ENCODE measurements around the gene CFDP1. TPM values are rescaled to one million over a fixed set of nuclear protein-coding genes. Genes with fewer than 3 reads are reported as not detected.
"Not testable (repeated sequence)": the region's sequence is repeated elsewhere in the genome, so short reads cannot be mapped to it uniquely, and the experiment has no call there.

The CFDP1 gene
- total RNA-seq, 2 experiments from 2014 or later, result 35.8 to 36.8 TPM

- peak within 1 kb of the TSS; percentile 96 for H3K4me3 Mint-ChIP-seq
- no peaks in the 10 kb centered on the region for H3K9me3 Mint-ChIP-seq
- peak; percentile 100 for DNase-seq
- no peaks in the 10 kb centered on the region for H3K27me3 Mint-ChIP-seq
- H3K4me1 Mint-ChIP-seq, result peaks cover 39% of the 10 kb centered on the region
- H3K27ac Mint-ChIP-seq, result peak within 1 kb of the TSS; percentile 91
- H3K36me3 Mint-ChIP-seq, result peaks cover 9% of the 10 kb centered on the region
Observed at GRCh38 chr16:75464122-75464918, 31.0 kb upstream of the CFDP1 start, which contains the start of gene TMEM170A. Gene TMEM170A, minus strand, starts transcription at chr16:75464689. Its CDS starts 89 bp downstream, at chr16:75464600.

- not testable (repeated sequence) for H3K36me3 Mint-ChIP-seq, H3K9me3 Mint-ChIP-seq, H3K27me3 Mint-ChIP-seq
- DNase-seq, result peak; percentile 39
- Mint-ChIP-seq H3K4me1 (peaks cover 41% of the 10 kb centered on the region), H3K4me3 (peak overlapping the region; percentile 96), H3K27ac (peak overlapping the region; percentile 91)
Observed at GRCh38 chr16:75463389-75464121, 30.3 kb upstream of the CFDP1 start.

- H3K27ac Mint-ChIP-seq, result peak overlapping the region; percentile 91
- H3K9me3 Mint-ChIP-seq, result no peaks in the 10 kb centered on the region
- H3K27me3 Mint-ChIP-seq, result no peaks in the 10 kb centered on the region
- peak overlapping the region; percentile 96 for H3K4me3 Mint-ChIP-seq
- H3K4me1 Mint-ChIP-seq, result peaks cover 45% of the 10 kb centered on the region
- no peak for DNase-seq
- H3K36me3 Mint-ChIP-seq, result peaks cover 9% of the 10 kb centered on the region
Observed at GRCh38 chr16:75462806-75463205, 29.5 kb upstream of the CFDP1 start.

- Mint-ChIP-seq H3K9me3 (no peaks in the 10 kb centered on the region), H3K4me3 (no peak overlapping the region), H3K4me1 (peaks cover 50% of the 10 kb centered on the region), H3K27ac (no peak overlapping the region), H3K36me3 (peaks cover 9% of the 10 kb centered on the region), H3K27me3 (no peaks in the 10 kb centered on the region)
- DNase-seq, result no peak
Observed at GRCh38 chr16:75461575-75461974, 28.3 kb upstream of the CFDP1 start.

- Mint-ChIP-seq H3K27me3 (no peaks in the 10 kb centered on the region), H3K4me3 (no peak overlapping the region), H3K36me3 (peaks cover 9% of the 10 kb centered on the region), H3K27ac (no peak overlapping the region), H3K9me3 (no peaks in the 10 kb centered on the region), H3K4me1 (peaks cover 51% of the 10 kb centered on the region)
- DNase-seq, result no peak
Observed at GRCh38 chr16:75460446-75460845, 27.1 kb upstream of the CFDP1 start.

- Mint-ChIP-seq H3K27ac (peak overlapping the region; percentile 55), H3K36me3 (peaks cover 9% of the 10 kb centered on the region), H3K4me3 (no peak overlapping the region), H3K27me3 (no peaks in the 10 kb centered on the region), H3K9me3 (no peaks in the 10 kb centered on the region), H3K4me1 (peaks cover 49% of the 10 kb centered on the region)
- no peak for DNase-seq
Observed at GRCh38 chr16:75459691-75460090, 26.4 kb upstream of the CFDP1 start.

- Mint-ChIP-seq H3K27me3 (no peaks in the 10 kb centered on the region), H3K4me1 (peaks cover 52% of the 10 kb centered on the region), H3K9me3 (no peaks in the 10 kb centered on the region)
Observed at GRCh38 chr16:75458439-75458838, 25.1 kb upstream of the CFDP1 start.

GRCh38 chr16:75458029-75458428 lies 24.7 kb upstream of the CFDP1 start:
- DNase-seq, result no peak
- Mint-ChIP-seq H3K9me3 (no peaks in the 10 kb centered on the region), H3K36me3 (peaks cover 9% of the 10 kb centered on the region), H3K4me1 (peaks cover 49% of the 10 kb centered on the region), H3K27me3 (no peaks in the 10 kb centered on the region), H3K27ac (no peak overlapping the region), H3K4me3 (no peak overlapping the region)

More at GRCh38 chr16:75458439-75458838, 25.1 kb upstream of the CFDP1 start:
- H3K4me3 Mint-ChIP-seq, result no peak overlapping the region
- no peak for DNase-seq
- peaks cover 9% of the 10 kb centered on the region for H3K36me3 Mint-ChIP-seq
- H3K27ac Mint-ChIP-seq, result no peak overlapping the region

- no peak overlapping the region for H3K27ac Mint-ChIP-seq
- no peak overlapping the region for H3K4me3 Mint-ChIP-seq
- H3K27me3 Mint-ChIP-seq, result no peaks in the 10 kb centered on the region
- DNase-seq, result no peak
- no peaks in the 10 kb centered on the region for H3K9me3 Mint-ChIP-seq
- H3K4me1 Mint-ChIP-seq, result peaks cover 46% of the 10 kb centered on the region
- H3K36me3 Mint-ChIP-seq, result peaks cover 9% of the 10 kb centered on the region
Observed at GRCh38 chr16:75457485-75458021, 24.2 kb upstream of the CFDP1 start.

GRCh38 chr16:75456971-75457370 lies 23.7 kb upstream of the CFDP1 start:
- peaks cover 41% of the 10 kb centered on the region for H3K4me1 Mint-ChIP-seq
- no peak overlapping the region for H3K4me3 Mint-ChIP-seq
- DNase-seq, result no peak
- H3K27me3 Mint-ChIP-seq, result no peaks in the 10 kb centered on the region
- peaks cover 9% of the 10 kb centered on the region for H3K36me3 Mint-ChIP-seq
- H3K9me3 Mint-ChIP-seq, result no peaks in the 10 kb centered on the region
- H3K27ac Mint-ChIP-seq, result no peak overlapping the region

- not testable (repeated sequence) for H3K36me3 Mint-ChIP-seq, H3K27ac Mint-ChIP-seq, H3K4me3 Mint-ChIP-seq, H3K9me3 Mint-ChIP-seq, H3K27me3 Mint-ChIP-seq, DNase-seq
- H3K4me1 Mint-ChIP-seq, result peaks cover 36% of the 10 kb centered on the region
Observed at GRCh38 chr16:75456486-75456885, 23.2 kb upstream of the CFDP1 start.

- no peaks in the 10 kb centered on the region for H3K27me3 Mint-ChIP-seq
- no peaks in the 10 kb centered on the region for H3K9me3 Mint-ChIP-seq
- H3K36me3 Mint-ChIP-seq, result peaks cover 17% of the 10 kb centered on the region
- H3K27ac Mint-ChIP-seq, result no peak overlapping the region
- peaks cover 30% of the 10 kb centered on the region for H3K4me1 Mint-ChIP-seq
- no peak overlapping the region for H3K4me3 Mint-ChIP-seq
- no peak for DNase-seq
Observed at GRCh38 chr16:75455677-75456076, 22.4 kb upstream of the CFDP1 start.

GRCh38 chr16:75452464-75453190 lies 19.3 kb upstream of the CFDP1 start:
- Mint-ChIP-seq H3K4me1 (peaks cover 13% of the 10 kb centered on the region), H3K9me3 (no peaks in the 10 kb centered on the region), H3K4me3 (no peak overlapping the region), H3K27me3 (no peaks in the 10 kb centered on the region), H3K27ac (no peak overlapping the region), H3K36me3 (peaks cover 12% of the 10 kb centered on the region)
- DNase-seq, result no peak

- Mint-ChIP-seq H3K9me3 (no peaks in the 10 kb centered on the region), H3K27me3 (no peaks in the 10 kb centered on the region), H3K27ac (no peak overlapping the region), H3K4me3 (no peak overlapping the region), H3K36me3 (peaks cover 14% of the 10 kb centered on the region), H3K4me1 (no peaks in the 10 kb centered on the region)
- no peak for DNase-seq
Observed at GRCh38 chr16:75446416-75446815, 13.1 kb upstream of the CFDP1 start.

- H3K27ac Mint-ChIP-seq, result no peak overlapping the region
- H3K4me1 Mint-ChIP-seq, result no peaks in the 10 kb centered on the region
- no peaks in the 10 kb centered on the region for H3K27me3 Mint-ChIP-seq
- peaks cover 5% of the 10 kb centered on the region for H3K36me3 Mint-ChIP-seq
- no peak for DNase-seq
- H3K9me3 Mint-ChIP-seq, result no peaks in the 10 kb centered on the region
- H3K4me3 Mint-ChIP-seq, result no peak overlapping the region
Observed at GRCh38 chr16:75445298-75445697, 12.0 kb upstream of the CFDP1 start.
